IMR-90 (cell line): ENCODE measurements around the gene CNTN4. TPM values are rescaled to one million over a fixed set of nuclear protein-coding genes. Genes with fewer than 3 reads are reported as not detected.

Experiments
- ATAC-seq: fragments of 200-7000 bp; cut with Tn5 transposase; 2 replicates; pipeline ENCODE4 v1.9.1; 2020; ENCODE audit warnings: low read depth, mild to moderate bottlenecking, moderate library complexity
- BruUV-seq: library from RNA; stranded (reverse); fragments of 400-500 nt; replicated peaks from 2 replicates; lab custom pipeline; 2021; lab: Mats Ljungman, UMichigan
- CTCF ChIA-PET: fragments of 300-600 bp; formaldehyde crosslinking; extraction: SDS; loops from one replicate; lab custom pipeline; 2021; ENCODE audit warnings: antibody characterized with exemption; lab: Yijun Ruan, JAX
- POLR2A ChIA-PET: fragments of 300-600 bp; sonication (Branson Sonifier 250); formaldehyde crosslinking; loops from one replicate; lab custom pipeline; 2022; ENCODE audit warnings: antibody characterized with exemption; ENCODE audit not compliant: unreplicated experiment; lab: Charles Lee
- DNase-seq: peaks from one replicate; pipeline ENCODE4 v3.0.0; 2013
- H2AFZ ChIP-seq: replicated peaks from 2 replicates; pipeline ENCODE3; 2013; ENCODE audit warnings: low read length, mild to moderate bottlenecking; ENCODE audit not compliant: poor library complexity
- H2AK5ac ChIP-seq: 2 replicates; pipeline ENCODE4 v1.6.1; 2013; ENCODE audit warnings: low read depth, low read length, inconsistent platforms
- H2AK9ac ChIP-seq: replicated peaks from 2 replicates; pipeline ENCODE3; 2013; ENCODE audit warnings: mild to moderate bottlenecking, low read depth, low read length, moderate library complexity; ENCODE audit not compliant: poor library complexity
- H2BK120ac ChIP-seq: 2 replicates; pipeline ENCODE4 v1.6.1; 2013; ENCODE audit warnings: low read depth, low read length, inconsistent platforms
- H2BK15ac ChIP-seq: 3 replicates; pipeline ENCODE4 v1.6.1; 2013; ENCODE audit warnings: low read depth, low read length, inconsistent platforms
- H2BK20ac ChIP-seq: 2 replicates; pipeline ENCODE4 v1.6.1; 2013; ENCODE audit warnings: low read depth, mild to moderate bottlenecking, inconsistent platforms, low read length, moderate library complexity
- H2BK5ac ChIP-seq: 2 replicates; pipeline ENCODE4 v1.6.1; 2013; ENCODE audit warnings: mild to moderate bottlenecking, low read depth, low read length, inconsistent platforms; ENCODE audit not compliant: poor library complexity, severe bottlenecking
- H3K14ac ChIP-seq: replicated peaks from 2 replicates; pipeline ENCODE4 v1.6.1; 2013; ENCODE audit warnings: low read depth, low read length, inconsistent platforms
- H3K18ac ChIP-seq: 2 replicates; pipeline ENCODE4 v1.6.1; 2013; ENCODE audit warnings: low read depth, low read length, control low read depth
- H3K23ac ChIP-seq: 2 replicates; pipeline ENCODE4 v1.6.1; 2013; ENCODE audit warnings: low read depth, low read length, inconsistent platforms
- H3K27ac ChIP-seq: 2 replicates; pipeline ENCODE4 v1.5.1; 2013; ENCODE audit warnings: mild to moderate bottlenecking, control low read depth, low read length; ENCODE audit not compliant: insufficient read depth
- H3K27me3 ChIP-seq: 2 replicates; pipeline ENCODE4 v1.6.1; 2013; ENCODE audit warnings: low read length; ENCODE audit not compliant: control insufficient read depth, insufficient read depth
- H3K36me3 ChIP-seq: 2 replicates; pipeline ENCODE4 v1.6.1; 2013; ENCODE audit warnings: low read length, mixed read lengths; ENCODE audit not compliant: control insufficient read depth, insufficient read depth
- H3K4ac ChIP-seq: 2 replicates; pipeline ENCODE4 v1.6.1; 2013; ENCODE audit warnings: low read depth, low read length, inconsistent platforms
- H3K4me1 ChIP-seq: 2 replicates; pipeline ENCODE4 v1.6.1; 2013; ENCODE audit warnings: low read length, mixed read lengths; ENCODE audit not compliant: control insufficient read depth, insufficient read depth
- H3K4me2 ChIP-seq: 2 replicates; pipeline ENCODE4 v1.6.1; 2013; ENCODE audit warnings: low read depth, mild to moderate bottlenecking, control low read depth, low read length, moderate library complexity
- H3K4me3 ChIP-seq: 2 replicates; pipeline ENCODE4 v1.5.1; 2013; ENCODE audit warnings: low read depth, mild to moderate bottlenecking, control low read depth, low read length, moderate library complexity; ENCODE audit not compliant: insufficient read depth
- H3K56ac ChIP-seq: 2 replicates; pipeline ENCODE4 v1.6.1; 2013; ENCODE audit warnings: low read length, inconsistent platforms; ENCODE audit not compliant: insufficient read depth; ENCODE audit errors: extremely low read depth
- H3K79me1 ChIP-seq, 2 experiments: 2 replicates each; pipeline ENCODE4 v1.6.1; 2013; ENCODE audit warnings: low read length in 2 of 2, inconsistent platforms in 1 of 2, low read depth in 1 of 2
- H3K9ac ChIP-seq: 2 replicates; pipeline ENCODE4 v1.6.1; 2013; ENCODE audit warnings: low read depth, low read length, control low read depth
- H3K9me1 ChIP-seq: 2 replicates; pipeline ENCODE4 v1.6.1; 2013; ENCODE audit warnings: low read length, inconsistent platforms; ENCODE audit not compliant: insufficient read depth
- H3K9me3 ChIP-seq: 2 replicates; pipeline ENCODE4 v1.6.1; 2013; ENCODE audit warnings: low read length; ENCODE audit not compliant: control insufficient read depth, insufficient read depth
- H4K20me1 ChIP-seq: 2 replicates; pipeline ENCODE4 v1.6.1; 2013; ENCODE audit warnings: low read length, inconsistent platforms; ENCODE audit not compliant: insufficient read depth
- H4K5ac ChIP-seq: 2 replicates; pipeline ENCODE4 v1.6.1; 2013; ENCODE audit warnings: mild to moderate bottlenecking, low read depth, low read length, control low read depth
- H4K8ac ChIP-seq, 2 experiments: 2 replicates each; pipeline ENCODE4 v1.6.1; 2013; ENCODE audit warnings: low read depth in 2 of 2, low read length in 2 of 2, control low read depth in 1 of 2, inconsistent platforms in 1 of 2
- H4K91ac ChIP-seq: 2 replicates; pipeline ENCODE4 v1.6.1; 2013; ENCODE audit warnings: low read depth, low read length, inconsistent platforms; ENCODE audit not compliant: insufficient read depth
- BHLHE40 ChIP-seq: fragments of 150-350 bp; IDR thresholded peaks from 2 replicates; pipeline ENCODE4 v1.6.1; 2016; ENCODE audit warnings: mild to moderate bottlenecking, low read depth, low read length
- CEBPB ChIP-seq: IDR thresholded peaks from 2 replicates; pipeline ENCODE4 v1.6.1; 2012; ENCODE audit warnings: low read depth, low read length, improper control_type of control experiment
- CHD1 ChIP-seq: IDR thresholded peaks from 2 replicates; pipeline ENCODE4 v1.6.1; 2012; ENCODE audit warnings: low read depth, low read length, improper control_type of control experiment
- FOS ChIP-seq: fragments of 150-350 bp; IDR thresholded peaks from 2 replicates; pipeline ENCODE4 v1.6.1; 2016; ENCODE audit warnings: low read depth, low read length
- MAFK ChIP-seq: IDR thresholded peaks from 2 replicates; pipeline ENCODE4 v1.6.1; 2012; ENCODE audit warnings: low read depth, low read length, improper control_type of control experiment
- MAZ ChIP-seq: IDR thresholded peaks from 2 replicates; pipeline ENCODE4 v1.6.1; 2012; ENCODE audit warnings: low read depth, mild to moderate bottlenecking, low read length, improper control_type of control experiment, moderate library complexity, borderline replicate concordance
- MXI1 ChIP-seq: IDR thresholded peaks from 2 replicates; pipeline ENCODE4 v1.6.1; 2012; ENCODE audit warnings: low read depth, mild to moderate bottlenecking, low read length, moderate library complexity, borderline replicate concordance
- NFE2L2 ChIP-seq: fragments of 150-350 bp; IDR thresholded peaks from 2 replicates; pipeline ENCODE4 v1.6.1; 2016; ENCODE audit warnings: low read depth, mild to moderate bottlenecking, low read length
- POLR2A ChIP-seq: IDR thresholded peaks from 2 replicates; pipeline ENCODE4 v1.6.1; 2012; ENCODE audit warnings: mild to moderate bottlenecking, low read depth, low read length
- RAD21 ChIP-seq: IDR thresholded peaks from 2 replicates; pipeline ENCODE4 v1.6.1; 2012; ENCODE audit warnings: low read length, improper control_type of control experiment
- RCOR1 ChIP-seq: IDR thresholded peaks from 2 replicates; pipeline ENCODE4 v1.6.1; 2012; ENCODE audit warnings: mild to moderate bottlenecking, low read length, improper control_type of control experiment; ENCODE audit not compliant: insufficient replicate concordance
- RFX5 ChIP-seq: IDR thresholded peaks from 2 replicates; pipeline ENCODE4 v1.8.0; 2012; ENCODE audit warnings: low read depth, mild to moderate bottlenecking, low read length, moderate library complexity
- SMC3 ChIP-seq: fragments of 150-350 bp; IDR thresholded peaks from 2 replicates; pipeline ENCODE4 v1.6.1; 2016; ENCODE audit warnings: low read depth, mild to moderate bottlenecking, antibody characterized with exemption, low read length, moderate library complexity
- WGBS, 2 experiments: methylation state at CpG; one replicate each; pipeline versions ENCODE4 v1.1.5 to v1.1.7; 2013; ENCODE audit warnings: missing lambda C conversion rate in 2 of 2; ENCODE audit not compliant: insufficient read length in 1 of 2; ENCODE audit errors: extremely low coverage in 2 of 2; 5-methylcytosine and 5-hydroxymethylcytosine counted together
- dilution Hi-C: fragments of 300-500 bp; cut with HindIII; formaldehyde crosslinking; loops from one replicate; pipeline ENCODE4 v1.14.3; 2018; ENCODE audit warnings: low sequenced_read_pairs; ENCODE audit not compliant: unreplicated experiment
- in situ Hi-C: fragments of 300-500 bp; cut with MboI; formaldehyde crosslinking; loops from 3 replicates; pipeline ENCODE4 v1.14.3; 2019; ENCODE audit warnings: low sequenced_read_pairs, inconsistent platforms, mixed read lengths
- intact Hi-C: fragments of 100-400 bp; cut with micrococcal nuclease; formaldehyde crosslinking; loops from 2 replicates; pipeline ENCODE4 v1.10.0; 2022
- polyA plus RNA-seq, 3 experiments: library from polyadenylated mRNA; depleted of rRNA; stranded (reverse); fragments of >200 nt; gene quantifications; 2 replicates each; pipeline ENCODE4 v1.2.3, GENCODE V29; 2012; ENCODE audit warnings: low replicate concordance in 1 of 3
- total RNA-seq: library from RNA; depleted of rRNA; stranded (reverse); fragments of >200 nt; gene quantifications from 2 replicates; pipeline ENCODE4 v1.2.3, GENCODE V29; 2012
- TF ChIP-seq, protein P1 (sequence below): fragments of 150-350 bp; IDR thresholded peaks from 2 replicates; pipeline ENCODE4 v1.6.1; 2016; ENCODE audit warnings: low read depth, mild to moderate bottlenecking, low read length, moderate library complexity, borderline replicate concordance
- TF ChIP-seq, protein P2 (sequence below): conservative IDR thresholded peaks from 2 replicates; pipeline ENCODE4 v1.5.1; 2012; ENCODE audit warnings: mild to moderate bottlenecking, low read depth, low read length, improper control_type of control experiment
- TF ChIP-seq, protein P3 (sequence below): fragments of 150-350 bp; IDR thresholded peaks from 2 replicates; pipeline ENCODE4 v1.6.1; 2017; ENCODE audit warnings: mild to moderate bottlenecking, antibody characterized with exemption, low read length, low read depth

Gene CNTN4
- total and polyA plus RNA-seq, 2 of the 4 experiments (the other 2 are of a cell fraction), result under 0.01 TPM; not detected in 1

DNA sequence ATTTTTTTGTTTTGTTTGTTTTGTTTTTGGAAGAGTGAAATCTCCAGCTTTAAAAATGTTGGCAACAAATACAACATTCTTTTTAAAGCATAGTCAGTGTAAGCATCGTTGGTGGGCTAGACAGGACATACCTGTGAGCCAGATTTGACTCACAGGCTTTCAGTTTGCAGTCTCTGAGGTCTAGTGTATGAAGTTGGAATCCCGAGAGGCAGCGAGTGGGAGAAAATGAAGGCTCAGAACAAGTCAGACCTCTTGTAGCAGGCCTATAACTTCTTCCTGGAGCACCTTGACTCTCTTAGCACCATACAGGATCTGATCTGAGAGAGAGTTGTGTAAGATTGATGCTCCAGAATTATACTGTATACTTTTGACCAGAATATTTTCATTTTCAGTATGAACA lies 60.2 kb downstream of the CNTN4 start:
- Histone ChIP-seq H2BK20ac (no peak overlapping the region), H3K23ac (no peak overlapping the region), H3K4me2 (no peak overlapping the region), H3K36me3 (no peaks in the 10 kb centered on the region), H2AFZ (no peak overlapping the region), H3K56ac (no peak overlapping the region), H3K4me3 (no peak overlapping the region), H4K8ac (no peak overlapping the region), H4K91ac (no peak overlapping the region), H3K9me1 (no peaks in the 10 kb centered on the region), H3K27ac (no peak overlapping the region), H2BK15ac (no peak overlapping the region), H3K4ac (no peak overlapping the region), H3K27me3 (no peaks in the 10 kb centered on the region), H4K20me1 (no peaks in the 10 kb centered on the region), H2AK9ac (no peak overlapping the region), H2BK120ac (no peak overlapping the region), H2BK5ac (no peak overlapping the region), H3K4me1 (no peaks in the 10 kb centered on the region), H3K9me3 (peaks cover 6% of the 10 kb centered on the region), H4K5ac (no peak overlapping the region), H3K14ac (no peak overlapping the region), H3K79me1 (no peaks in the 10 kb centered on the region), H2AK5ac (no peak overlapping the region), H3K9ac (no peak overlapping the region), H3K18ac (no peak overlapping the region)
- no peak for TF ChIP-seq RCOR1
- no peak for TF ChIP-seq CEBPB
- TF ChIP-seq, protein P1, sequence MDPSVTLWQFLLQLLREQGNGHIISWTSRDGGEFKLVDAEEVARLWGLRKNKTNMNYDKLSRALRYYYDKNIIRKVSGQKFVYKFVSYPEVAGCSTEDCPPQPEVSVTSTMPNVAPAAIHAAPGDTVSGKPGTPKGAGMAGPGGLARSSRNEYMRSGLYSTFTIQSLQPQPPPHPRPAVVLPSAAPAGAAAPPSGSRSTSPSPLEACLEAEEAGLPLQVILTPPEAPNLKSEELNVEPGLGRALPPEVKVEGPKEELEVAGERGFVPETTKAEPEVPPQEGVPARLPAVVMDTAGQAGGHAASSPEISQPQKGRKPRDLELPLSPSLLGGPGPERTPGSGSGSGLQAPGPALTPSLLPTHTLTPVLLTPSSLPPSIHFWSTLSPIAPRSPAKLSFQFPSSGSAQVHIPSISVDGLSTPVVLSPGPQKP, result no peak
- TF ChIP-seq, protein P2, sequence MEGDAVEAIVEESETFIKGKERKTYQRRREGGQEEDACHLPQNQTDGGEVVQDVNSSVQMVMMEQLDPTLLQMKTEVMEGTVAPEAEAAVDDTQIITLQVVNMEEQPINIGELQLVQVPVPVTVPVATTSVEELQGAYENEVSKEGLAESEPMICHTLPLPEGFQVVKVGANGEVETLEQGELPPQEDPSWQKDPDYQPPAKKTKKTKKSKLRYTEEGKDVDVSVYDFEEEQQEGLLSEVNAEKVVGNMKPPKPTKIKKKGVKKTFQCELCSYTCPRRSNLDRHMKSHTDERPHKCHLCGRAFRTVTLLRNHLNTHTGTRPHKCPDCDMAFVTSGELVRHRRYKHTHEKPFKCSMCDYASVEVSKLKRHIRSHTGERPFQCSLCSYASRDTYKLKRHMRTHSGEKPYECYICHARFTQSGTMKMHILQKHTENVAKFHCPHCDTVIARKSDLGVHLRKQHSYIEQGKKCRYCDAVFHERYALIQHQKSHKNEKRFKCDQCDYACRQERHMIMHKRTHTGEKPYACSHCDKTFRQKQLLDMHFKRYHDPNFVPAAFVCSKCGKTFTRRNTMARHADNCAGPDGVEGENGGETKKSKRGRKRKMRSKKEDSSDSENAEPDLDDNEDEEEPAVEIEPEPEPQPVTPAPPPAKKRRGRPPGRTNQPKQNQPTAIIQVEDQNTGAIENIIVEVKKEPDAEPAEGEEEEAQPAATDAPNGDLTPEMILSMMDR, result no peak
- TF ChIP-seq CHD1, result no peak
- no peak for TF ChIP-seq FOS
- no peak for TF ChIP-seq MAZ
- TF ChIP-seq BHLHE40, result no peak
- TF ChIP-seq, protein P3, sequence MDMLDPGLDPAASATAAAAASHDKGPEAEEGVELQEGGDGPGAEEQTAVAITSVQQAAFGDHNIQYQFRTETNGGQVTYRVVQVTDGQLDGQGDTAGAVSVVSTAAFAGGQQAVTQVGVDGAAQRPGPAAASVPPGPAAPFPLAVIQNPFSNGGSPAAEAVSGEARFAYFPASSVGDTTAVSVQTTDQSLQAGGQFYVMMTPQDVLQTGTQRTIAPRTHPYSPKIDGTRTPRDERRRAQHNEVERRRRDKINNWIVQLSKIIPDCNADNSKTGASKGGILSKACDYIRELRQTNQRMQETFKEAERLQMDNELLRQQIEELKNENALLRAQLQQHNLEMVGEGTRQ, result no peak
- TF ChIP-seq NFE2L2, result no peak
- no peak for TF ChIP-seq SMC3
- TF ChIP-seq RFX5, result no peak
- TF ChIP-seq MAFK, result no peak
- TF ChIP-seq POLR2A, result no peak
- no peak for TF ChIP-seq MXI1
- no peak for TF ChIP-seq RAD21
- in situ Hi-C loops, result no loop called here
- DNase-seq (no peak), ATAC-seq (no peak)
- WGBS, 2 experiments, result 20% methylated on average over 1 of the region's 3 CpGs; no CpG with 5 or more reads in 1 of the 2 experiments
- intact Hi-C loops, result no loop called here
- BruUV-seq, result no TSS peak
- POLR2A ChIA-PET, result no interaction called here
- CTCF ChIA-PET, result no interaction called here
- dilution Hi-C loops, result no loop called here
